ENCODE measurements around the gene DMRT2.

DMRT2 gene

GRCh38 chr9:1050125-1050895 is at the start of gene DMRT2:
Gene DMRT2, plus strand, starts transcription at chr9:1050357. Its CDS starts 1,257 bp downstream, at chr9:1051614.
- no peak for DNase-seq

GRCh38 chr9:1001838-1002237 is 48.3 kb upstream of the DMRT2 start:
- no peak for DNase-seq

- no peak for DNase-seq
Observed at GRCh38 chr9:1002678-1003077, 47.5 kb upstream of the DMRT2 start.

GRCh38 chr9:1005043-1005667 is 45.0 kb upstream of the DMRT2 start:
- DNase-seq, result peak; percentile 19

GRCh38 chr9:1007312-1007711 is 42.8 kb upstream of the DMRT2 start:
- no peak for DNase-seq

- no peak for DNase-seq
Observed at GRCh38 chr9:1008216-1008615, 41.9 kb upstream of the DMRT2 start.

- DNase-seq, result peak; percentile 49
Observed at GRCh38 chr9:1009101-1009707, 41.0 kb upstream of the DMRT2 start.

GRCh38 chr9:1013021-1013420 is 37.1 kb upstream of the DMRT2 start:
- DNase-seq, result no peak

- no peak for DNase-seq
Observed at GRCh38 chr9:1014225-1014624, 35.9 kb upstream of the DMRT2 start.

- no peak for DNase-seq
Observed at GRCh38 chr9:1014640-1015039, 35.5 kb upstream of the DMRT2 start.

GRCh38 chr9:1018121-1018520 is 32.0 kb upstream of the DMRT2 start:
- no peak for DNase-seq

GRCh38 chr9:1024112-1024511 is 26.0 kb upstream of the DMRT2 start:
- DNase-seq, result no peak

- no peak for DNase-seq
Observed at GRCh38 chr9:1025131-1025530, 25.0 kb upstream of the DMRT2 start.

- DNase-seq, result no peak
Observed at GRCh38 chr9:1026219-1026618, 23.9 kb upstream of the DMRT2 start.

- no peak for DNase-seq
Observed at GRCh38 chr9:1028501-1029190, 21.5 kb upstream of the DMRT2 start.

- DNase-seq, result no peak
Observed at GRCh38 chr9:1031951-1032601, 18.1 kb upstream of the DMRT2 start.

GRCh38 chr9:1034271-1034670 is 15.9 kb upstream of the DMRT2 start:
- no peak for DNase-seq

- no peak for DNase-seq
Observed at GRCh38 chr9:1039589-1039988, 10.6 kb upstream of the DMRT2 start.

GRCh38 chr9:1042466-1042865 is 7.7 kb upstream of the DMRT2 start:
- no peak for DNase-seq

- no peak for DNase-seq
Observed at GRCh38 chr9:1044643-1045042, 5.5 kb upstream of the DMRT2 start.

- DNase-seq, result no peak
Observed at GRCh38 chr9:1046639-1047572, 3.3 kb upstream of the DMRT2 start.

All from NCI-H146 (cell line).